H1 (cell line): ENCODE measurements around the gene MYL2. TPM values are rescaled to one million over a fixed set of nuclear protein-coding genes. Genes with fewer than 3 reads are reported as not detected.

ENCODE experiments used
- CTCF ChIA-PET: fragments of 300-600 bp; sonication (Branson Sonifier 250); formaldehyde crosslinking; loops from one replicate; lab custom pipeline; 2021; ENCODE audit not compliant: partially characterized antibody; lab: Charles Lee
- POLR2A ChIA-PET: fragments of 300-600 bp; sonication (Branson Sonifier 250); formaldehyde crosslinking; loops from one replicate; lab custom pipeline; 2021; ENCODE audit warnings: inconsistent platforms; ENCODE audit not compliant: partially characterized antibody; lab: Charles Lee
- DNase-seq, 2 experiments: peaks; one replicate each; pipeline versions ENCODE4 v3.0.0 to v3.0.0-alpha.2; 2010 to 2022; ENCODE audit warnings: low spot score in 2 of 2, low read depth in 1 of 2, mixed read lengths in 1 of 2
- FAIRE-seq: peaks from 2 replicates; lab custom pipeline; 2011; peaks lifted over from hg19 to GRCh38; lab: Jason Lieb, UNC
- H2AFZ ChIP-seq: 2 replicates; pipeline ENCODE4 v1.8.1; 2012; ENCODE audit warnings: low read length, inconsistent platforms
- H2AK5ac ChIP-seq: 2 replicates; pipeline ENCODE4 v1.6.1; 2013; ENCODE audit warnings: low read depth, low read length
- H2BK120ac ChIP-seq: replicated peaks from 2 replicates; pipeline ENCODE3; 2013; ENCODE audit warnings: low read depth, low read length, inconsistent platforms
- H2BK12ac ChIP-seq: 2 replicates; pipeline ENCODE4 v1.6.1; 2013; ENCODE audit warnings: low read depth, low read length
- H2BK15ac ChIP-seq: 2 replicates; pipeline ENCODE4 v1.6.1; 2013; ENCODE audit warnings: low read length
- H2BK20ac ChIP-seq: 2 replicates; pipeline ENCODE4 v1.6.1; 2013; ENCODE audit warnings: low read length
- H2BK5ac ChIP-seq: 2 replicates; pipeline ENCODE4 v1.6.1; 2013; ENCODE audit warnings: low read depth, low read length
- H3K14ac ChIP-seq: 2 replicates; pipeline ENCODE4 v1.6.1; 2013; ENCODE audit warnings: inconsistent platforms; ENCODE audit not compliant: insufficient read length
- H3K18ac ChIP-seq: 2 replicates; pipeline ENCODE4 v1.6.1; 2013; ENCODE audit warnings: low read length; ENCODE audit errors: extremely low read depth
- H3K23ac ChIP-seq: 2 replicates; pipeline ENCODE4 v1.6.1; 2013; ENCODE audit warnings: inconsistent platforms; ENCODE audit not compliant: insufficient read length
- H3K23me2 ChIP-seq: 2 replicates; pipeline ENCODE4 v1.6.1; 2013; ENCODE audit warnings: low read depth, low read length
- H3K27ac ChIP-seq: 2 replicates; pipeline ENCODE4 v1.6.1; 2011; ENCODE audit warnings: low read depth, low read length, inconsistent platforms
- H3K27me3 ChIP-seq, 4 experiments: replicated peaks in 1 of 4; 1 replicate in 1 of 4; 2 replicates in 3 of 4; pipeline versions ENCODE4 v1.6.1 to v1.8.1; 2011 to 2013; ENCODE audit warnings: low read length in 3 of 4, mild to moderate bottlenecking in 3 of 4, inconsistent platforms in 2 of 4, mixed read lengths in 2 of 4, moderate library complexity in 1 of 4; ENCODE audit not compliant: control insufficient read depth in 3 of 4, insufficient read depth in 3 of 4; ENCODE audit errors: extremely low read depth in 1 of 4
- H3K36me3 ChIP-seq, 4 experiments: 2 replicates each; pipeline versions ENCODE4 v1.6.1 to v1.8.1; 2011 to 2013; ENCODE audit warnings: mild to moderate bottlenecking in 4 of 4, low read length in 3 of 4, moderate library complexity in 2 of 4, control low read depth in 1 of 4, inconsistent platforms in 1 of 4; ENCODE audit not compliant: insufficient read depth in 4 of 4, control insufficient read depth in 2 of 4
- H3K4ac ChIP-seq: replicated peaks from 2 replicates; pipeline ENCODE3; 2013; ENCODE audit warnings: low read length, low read depth, mixed read lengths, inconsistent platforms; ENCODE audit not compliant: insufficient read length
- H3K4me1 ChIP-seq, 4 experiments: replicated peaks in 1 of 4; 1 replicate in 1 of 4; 2 replicates in 3 of 4; pipeline versions ENCODE4 v1.6.1 to v1.8.1; 2011 to 2013; ENCODE audit warnings: low read length in 3 of 4, inconsistent platforms in 2 of 4, mixed read lengths in 1 of 4; ENCODE audit not compliant: insufficient read depth in 4 of 4, control insufficient read depth in 3 of 4
- H3K4me2 ChIP-seq, 2 experiments: 2 replicates each; pipeline versions ENCODE4 v1.6.1 to v1.8.1; 2011 to 2013; ENCODE audit warnings: low read depth in 2 of 2, low read length in 2 of 2, control low read depth in 1 of 2, inconsistent platforms in 1 of 2, mild to moderate bottlenecking in 1 of 2; ENCODE audit not compliant: insufficient read depth in 1 of 2
- H3K4me3 ChIP-seq, 4 experiments: fragments of 200-600, 300-600 bp in 1 of 4; sonication (generic), shearing (Covaris generic), sonication (Bioruptor Twin) in 1 of 4; 2 replicates each; pipeline versions ENCODE4 v1.5.1 to v1.8.1; 2011 to 2016; ENCODE audit warnings: low read length in 4 of 4, low read depth in 3 of 4, control low read depth in 2 of 4, inconsistent platforms in 2 of 4, mild to moderate bottlenecking in 2 of 4, mixed read lengths in 1 of 4, moderate library complexity in 1 of 4; ENCODE audit not compliant: insufficient read depth in 2 of 4; ENCODE audit errors: extremely low read depth in 1 of 4
- H3K56ac ChIP-seq: replicated peaks from 2 replicates; pipeline ENCODE3; 2013; ENCODE audit warnings: low read depth, mild to moderate bottlenecking, mixed read lengths, low read length, inconsistent platforms; ENCODE audit not compliant: insufficient read length
- H3K79me1 ChIP-seq: 2 replicates; pipeline ENCODE4 v1.6.1; 2013; ENCODE audit warnings: low read depth, low read length, control low read depth
- H3K79me2 ChIP-seq, 2 experiments: 2 replicates each; pipeline versions ENCODE4 v1.6.1 to v1.8.1; 2012 to 2013; ENCODE audit warnings: low read length in 2 of 2, mild to moderate bottlenecking in 2 of 2, inconsistent platforms in 1 of 2; ENCODE audit not compliant: insufficient read depth in 2 of 2, control insufficient read depth in 1 of 2
- H3K9ac ChIP-seq, 4 experiments: replicated peaks in 1 of 4; 1 replicate in 1 of 4; 2 replicates in 3 of 4; pipeline versions ENCODE4 v1.6.1 to v1.8.1; 2011 to 2013; ENCODE audit warnings: low read depth in 3 of 4, low read length in 3 of 4, control low read depth in 2 of 4, mild to moderate bottlenecking in 2 of 4, moderate library complexity in 2 of 4, inconsistent platforms in 1 of 4; ENCODE audit errors: extremely low read depth in 1 of 4
- H3K9me3 ChIP-seq, 2 experiments: 2 replicates each; pipeline versions ENCODE4 v1.6.1 to v1.8.1; 2012 to 2013; ENCODE audit warnings: mild to moderate bottlenecking in 2 of 2, moderate library complexity in 2 of 2, control low read depth in 1 of 2, inconsistent platforms in 1 of 2, low read depth in 1 of 2, low read length in 1 of 2, mixed read lengths in 1 of 2; ENCODE audit not compliant: insufficient read depth in 2 of 2
- H4K20me1 ChIP-seq, 2 experiments: replicated peaks in 1 of 2; 2 replicates each; pipeline versions ENCODE3 to v1.8.1; 2011 to 2013; ENCODE audit warnings: inconsistent platforms in 2 of 2, low read length in 2 of 2, mild to moderate bottlenecking in 1 of 2; ENCODE audit not compliant: insufficient read depth in 2 of 2, control insufficient read depth in 1 of 2
- H4K5ac ChIP-seq: 2 replicates; pipeline ENCODE4 v1.6.1; 2013; ENCODE audit warnings: low read length, low read depth, mixed read lengths, inconsistent platforms; ENCODE audit not compliant: insufficient read length
- H4K8ac ChIP-seq: 2 replicates; pipeline ENCODE4 v1.8.0; 2013; ENCODE audit warnings: mild to moderate bottlenecking, moderate library complexity, low read length, inconsistent platforms; ENCODE audit not compliant: insufficient read depth; ENCODE audit errors: extremely low read depth
- H4K91ac ChIP-seq: replicated peaks from 2 replicates; pipeline ENCODE3; 2013; ENCODE audit warnings: low read length, mixed read lengths, inconsistent platforms; ENCODE audit not compliant: insufficient read length
- CHD2 ChIP-seq: IDR thresholded peaks from 2 replicates; pipeline ENCODE4 v1.6.1; 2012; ENCODE audit warnings: low read length, improper control_type of control experiment
- MAX ChIP-seq: IDR thresholded peaks from 2 replicates; pipeline ENCODE4 v1.6.1; 2012; ENCODE audit warnings: inconsistent platforms
- WGBS, 2 experiments: shearing (Covaris generic) in 1 of 2; methylation state at CpG; one replicate each; pipeline versions ENCODE4 v1.1.6 to v1.1.7; 2013 to 2015; ENCODE audit warnings: low lambda C conversion rate in 2 of 2, mixed read lengths in 2 of 2, inconsistent platforms in 1 of 2, low coverage in 1 of 2, missing lambda C conversion rate in 1 of 2; ENCODE audit not compliant: insufficient replicate concordance in 2 of 2, insufficient coverage in 1 of 2, insufficient read length in 1 of 2; ENCODE audit errors: extremely low coverage in 1 of 2, missing lambda C conversion rate in 1 of 2; 5-methylcytosine and 5-hydroxymethylcytosine counted together
- polyA plus RNA-seq, 7 experiments: library from polyadenylated mRNA; depleted of rRNA in 3 of 7; stranded (reverse) in 5 of 7; unstranded in 2 of 7; fragments of >200 nt in 5 of 7; fragments of 200-250 nt in 2 of 7; gene quantifications; 1 replicate in 5 of 7; 2 replicates in 1 of 7; 4 replicates in 1 of 7; pipeline versions ENCODE4 v1.2.1 to v1.2.3, GENCODE V29; 2011 to 2013; ENCODE audit warnings: missing spikeins in 2 of 7, mixed read lengths in 2 of 7
- total RNA-seq: library from RNA; stranded (reverse); fragmentation: NEBNext Ultra II Directional; extraction: Animal tissue kit (Norgen Biotek cat#: 25700); gene quantifications from 2 replicates; pipeline ENCODE4 v1.2.1, GENCODE V29; 2021

MYL2 gene
- total and polyA plus RNA-seq, 2 of the 8 experiments (the other 6 are each of a cell fraction or from before 2014, with no cell fraction given), result not detected

DNA sequence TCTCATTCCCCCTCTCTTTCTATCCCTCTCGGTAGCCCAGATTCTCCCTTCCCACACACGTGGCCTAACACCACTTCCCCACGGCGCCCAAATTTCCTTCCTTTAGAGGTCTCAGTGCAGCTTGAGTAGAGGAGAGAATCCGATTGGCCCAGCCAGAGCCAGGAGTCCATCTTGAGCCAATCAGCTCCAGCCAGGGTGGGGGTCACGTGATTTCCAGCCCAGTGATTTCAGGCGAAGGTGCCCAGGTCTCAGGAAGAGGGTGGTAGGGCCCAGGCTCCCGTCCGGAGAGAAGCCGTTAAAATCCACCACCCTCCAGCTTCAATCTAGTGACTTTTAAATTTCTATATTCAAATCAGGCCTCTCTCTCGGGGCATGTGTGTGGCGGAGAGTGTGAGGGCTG is 45.2 kb upstream of the MYL2 start:
- POLR2A ChIA-PET, result no interaction called here

More for the DNA sequence above, 45.2 kb upstream of the MYL2 start:
- no peak overlapping the region for H2BK12ac ChIP-seq
- no peaks in the 10 kb centered on the region for H3K36me3 ChIP-seq
- no peaks in the 10 kb centered on the region for H3K79me2 ChIP-seq
- no peak overlapping the region for H3K27ac ChIP-seq
- 0 out of 4 replicates have a peak, but pooled peaks cover 0 to 2% of the 10 kb centered on the region in 2 experiments for H3K9me3 ChIP-seq
- 83% methylated on average over 12 of the region's 12 CpGs; no CpG with 5 or more reads in 1 of the 2 experiments for WGBS, 2 experiments
- no peak for DNase-seq
- no peak overlapping the region for H2AK5ac ChIP-seq
- no peaks in the 10 kb centered on the region for H4K20me1 ChIP-seq
- no peak overlapping the region for H4K91ac ChIP-seq
- H2BK5ac ChIP-seq, result no peak overlapping the region
- H4K8ac ChIP-seq, result no peak overlapping the region
- no peak overlapping the region for H2BK120ac ChIP-seq
- H2BK20ac ChIP-seq, result no peak overlapping the region
- CTCF ChIA-PET, result interaction anchor here (0.6 to 2.4 kb wide), 4 partner anchors 12 to 304 kb away, joined by 3 to 8 read pairs (median 4); no protein-coding TSS in a partner anchor
- no peak overlapping the region for H3K23ac ChIP-seq
- no peak overlapping the region for H4K5ac ChIP-seq
- H3K18ac ChIP-seq, result no peak overlapping the region; the same call in 1 of the 2 replicates
- no peak overlapping the region for H3K14ac ChIP-seq
- no peak overlapping the region for H3K4ac ChIP-seq
- FAIRE-seq, result no peak
- H2AFZ ChIP-seq, result no peak overlapping the region
- no peaks in the 10 kb centered on the region for H3K79me1 ChIP-seq
- H3K56ac ChIP-seq, result no peak overlapping the region
- no peak overlapping the region for H3K4me3 ChIP-seq
- no peaks in the 10 kb centered on the region for H3K23me2 ChIP-seq
- H3K27me3 ChIP-seq, result no peaks in the 10 kb centered on the region; a peak in 1 of 7 replicates
- no peak for TF ChIP-seq CHD2
- 0 out of 2 replicates have a peak, but pooled peaks have one; percentile 4 for TF ChIP-seq MAX
- H3K4me2 ChIP-seq, result no peak overlapping the region
- no peak overlapping the region for H2BK15ac ChIP-seq
- no peaks in the 10 kb centered on the region for H3K4me1 ChIP-seq
- no peak overlapping the region for H3K9ac ChIP-seq
